Heart right ventricle (tissue), 16 donors: ENCODE results near the gene SORL1. TPM values are rescaled to one million over a fixed set of nuclear protein-coding genes. Genes with fewer than 3 reads are reported as not detected.

Experiments used
- ATAC-seq, 8 donors: fragments of 200-7000 bp; cut with Tn5 transposase; one replicate each; pipeline ENCODE4 v1.9.1; 2020; ENCODE audit warnings: mild to moderate bottlenecking in 8 of 8, moderate library complexity in 8 of 8, moderate number of reproducible peaks in 1 of 8
- DNase-seq, 2 donors: peaks; one replicate each; pipeline ENCODE4 v3.0.0-alpha.2; 2020
- H3K27ac ChIP-seq, 10 donors: fragments of 200-600 bp; sonication (generic) in 2 of 10; one replicate each; pipeline versions ENCODE4 v1.5.0 to v1.8.0; 2020 to 2022; ENCODE audit warnings: mild to moderate bottlenecking in 3 of 10
- H3K27me3 ChIP-seq, 7 donors: fragments of 200-600 bp; one replicate each; pipeline ENCODE4 v1.8.0; 2021 to 2022; ENCODE audit warnings: mild to moderate bottlenecking in 2 of 7
- H3K36me3 ChIP-seq, 9 donors: fragments of 200-600 bp; sonication (generic) in 1 of 9; one replicate each; pipeline versions ENCODE4 v1.5.0 to v1.8.0; 2020 to 2022; ENCODE audit warnings: mild to moderate bottlenecking in 2 of 9
- H3K4me1 ChIP-seq, 9 donors: fragments of 200-600 bp; sonication (generic) in 1 of 9; one replicate each; pipeline versions ENCODE4 v1.5.0 to v1.8.0; 2020 to 2022; ENCODE audit warnings: mild to moderate bottlenecking in 4 of 9
- H3K4me3 ChIP-seq, 10 donors: fragments of 200-600 bp; sonication (generic) in 2 of 10; one replicate each; pipeline versions ENCODE4 v1.5.0 to v1.8.0; 2020 to 2022; ENCODE audit warnings: mild to moderate bottlenecking in 7 of 10, moderate library complexity in 2 of 10
- H3K9me3 ChIP-seq, 11 donors: fragments of 200-600 bp in 10 of 11; sonication (generic) in 2 of 11; one replicate each; pipeline versions ENCODE4 v1.5.0 to v1.8.0; 2013 to 2022; ENCODE audit warnings: mild to moderate bottlenecking in 2 of 11, control low read depth in 1 of 11, moderate library complexity in 1 of 11
- CTCF ChIP-seq, 9 donors: fragments of 200-600 bp; sonication (generic) in 2 of 9; IDR thresholded peaks; one replicate each; pipeline versions ENCODE4 v1.5.0 to v1.8.0; 2021 to 2022; ENCODE audit warnings: antibody characterized with exemption in 9 of 9, mild to moderate bottlenecking in 5 of 9, moderate library complexity in 1 of 9
- WGBS, 2 donors: extraction: QIAGEN DNeasy Blood & Tissue Kit; methylation state at CpG; one replicate each; pipeline ENCODE4 v1.1.7; 2013; ENCODE audit warnings: inconsistent platforms in 1 of 2; 5-methylcytosine and 5-hydroxymethylcytosine counted together
- intact Hi-C, 10 donors: fragments of 100-400 bp; cut with DNase I; formaldehyde crosslinking; loops; one replicate each; pipeline versions ENCODE4 v1.11.1 to v1.14.2; 2022
- polyA plus RNA-seq, 2 donors: library from polyadenylated mRNA; stranded (reverse); fragments of 200-250 nt; gene quantifications; one replicate each; pipeline ENCODE4 v1.2.3, GENCODE V29; 2013
- total RNA-seq, 10 donors: library from RNA; stranded (reverse); fragmentation: NEBNext Ultra II Directional in 3 of 10; extraction: Animal tissue kit (Norgen Biotek cat#: 25700) in 3 of 10; gene quantifications; one replicate each; pipeline versions ENCODE4 v1.2.1 to v1.2.4, GENCODE V29; 2021 to 2023
- donor health status: Arrhythmogenic right ventricular cardiomyopathy.
- donor health status: ischemic (EF 13 %, LVEDD 7.1; RV severe dilation, severe dysfunction).
- donor health status: healthy with polysubstance abuse.
- donor health status: DM: no; HTN: yes; CAD: no.
- donor health status: DM: no; HTN: no; CAD: no.
- donor health status: ischemic (EF 25% LVEDD 6.9; RV normal size, moderate dysfunction).
- donor health status: ischemic (EF 25% LVEDD 5.7; RV mildly dilated, moderate dysfunction).
- donor health status: healthy.
- donor health status: DM: yes; HTN: yes; CAD: no.
- donor health status: Ischemic cardiomyopathy.
- donor health status: ischemic (EF 35%, LVEDD 5.7; RV mildly dilated, moderate dysfunction).
- donor health status: nonischemic (EF 11% LVEDD 7.7; RV severe dilation, severe dysfunction).
- donor health status: DM: yes; HTN: yes; CAD: no.
- donor health status: PGD.
- donor health status: ischemic (EF 29% LVEDD 5.4; RV normal size, mild dysfunction).
- donor health status: nonischemic (EF 23%, LVEDD 6.1; RV moderate dilation, normal function).

The SORL1 gene
- total and polyA plus RNA-seq, 12 donors, result 0.26 to 15.1 (median 8.7) TPM

DNA sequence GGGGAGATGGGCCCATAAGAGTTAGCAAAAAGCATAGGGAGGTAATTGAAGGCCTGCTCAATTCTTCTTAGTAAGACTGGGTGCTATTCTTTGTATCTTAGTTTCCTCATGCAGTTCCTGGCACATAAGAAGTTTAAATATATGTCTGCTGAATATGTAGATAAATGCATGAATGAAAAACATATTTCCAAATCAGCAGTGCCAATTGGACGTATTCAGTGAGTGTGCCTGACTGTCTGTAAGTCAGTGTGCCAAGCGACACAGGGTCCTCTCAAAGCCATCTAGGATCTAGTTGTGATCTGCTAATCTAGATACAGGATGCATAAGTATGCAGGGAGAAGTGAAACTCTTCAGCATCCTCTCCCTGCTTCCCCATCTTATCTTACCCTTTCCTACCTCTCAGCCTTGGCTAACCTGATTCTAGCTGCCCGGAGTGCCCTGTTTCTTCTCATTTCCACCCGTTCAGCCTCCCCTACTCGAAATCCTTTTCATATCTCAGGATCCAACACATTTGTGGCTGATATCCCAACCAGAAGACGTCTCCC, 91.8 kb downstream of the SORL1 start:
- ATAC-seq (no peak), DNase-seq (no peak)
- Histone ChIP-seq H3K4me3 (no peak overlapping the region), H3K9me3 (no peaks in the 10 kb centered on the region), H3K36me3 (peaks cover 0 to 59% (median 0%) of the 10 kb centered on the region in 9 donors), H3K4me1 (no peaks in the 10 kb centered on the region), H3K27me3 (no peaks in the 10 kb centered on the region), H3K27ac (no peak overlapping the region)
- WGBS, 2 donors, result 82 to 86% methylated on average over 6 of the region's 6 CpGs
- TF ChIP-seq CTCF (IDR thresholded peaks at IDR 0.05), result no peak
- intact Hi-C loops, result no loop called here

DNA sequence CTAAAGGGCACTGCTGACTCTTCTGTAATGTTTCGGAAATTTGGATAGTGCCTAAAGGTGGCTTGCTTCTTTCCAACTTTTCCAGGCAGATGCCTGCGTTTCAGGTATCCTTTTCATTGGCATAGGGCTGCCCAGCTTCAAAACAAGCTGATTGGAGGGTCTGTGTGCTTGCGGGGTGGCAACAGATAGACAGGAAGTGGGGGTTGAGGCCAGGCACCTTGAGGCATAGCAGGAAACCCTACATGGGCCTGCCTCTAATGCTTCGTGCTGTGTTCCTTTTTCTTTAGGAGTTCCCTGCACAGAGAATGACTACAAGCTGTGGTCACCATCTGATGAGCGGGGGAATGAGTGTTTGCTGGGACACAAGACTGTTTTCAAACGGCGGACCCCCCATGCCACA, 92.8 kb downstream of the SORL1 start:
- WGBS, 2 donors, result 91 to 93% methylated on average over 7 of the region's 7 CpGs
- no peak for TF ChIP-seq CTCF (IDR thresholded peaks at IDR 0.05)
- Histone ChIP-seq H3K4me3 (no peak overlapping the region), H3K9me3 (no peaks in the 10 kb centered on the region), H3K27ac (no peak overlapping the region), H3K27me3 (no peaks in the 10 kb centered on the region), H3K4me1 (no peaks in the 10 kb centered on the region), H3K36me3 (peaks cover 0 to 60% (median 0%) of the 10 kb centered on the region in 9 donors)
- ATAC-seq (no peak), DNase-seq (no peak)
- intact Hi-C loops, result no loop called here

DNA sequence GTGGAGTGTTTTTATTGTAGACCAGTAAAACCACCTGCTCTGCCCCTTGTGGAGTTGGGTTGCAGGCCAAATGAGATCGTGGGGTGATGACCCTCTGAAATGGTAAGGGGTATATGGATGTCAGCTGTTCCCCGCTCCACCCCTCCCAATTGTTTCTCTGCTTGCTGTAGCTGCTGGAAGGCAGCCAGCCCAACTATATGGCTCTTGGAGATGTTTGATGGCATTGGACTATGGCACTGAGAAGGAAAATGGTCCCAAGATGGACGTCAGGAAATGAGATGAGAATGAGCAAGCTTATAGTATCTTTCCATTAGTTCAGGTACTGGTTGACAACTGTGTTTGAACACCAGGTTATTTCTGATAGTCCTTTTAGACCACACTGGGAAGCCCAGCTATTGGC, 95.5 kb downstream of the SORL1 start:
- Histone ChIP-seq H3K9me3 (no peaks in the 10 kb centered on the region), H3K27ac (no peak overlapping the region), H3K4me3 (no peak overlapping the region), H3K27me3 (no peaks in the 10 kb centered on the region), H3K36me3 (peaks cover 0 to 77% (median 0%) of the 10 kb centered on the region in 9 donors), H3K4me1 (no peaks in the 10 kb centered on the region)
- DNase-seq (no peak), ATAC-seq (no peak)
- 82 to 95% methylated on average over 3 of the region's 3 CpGs for WGBS, 2 donors
- intact Hi-C loops, result no loop called here
- no peak for TF ChIP-seq CTCF (IDR thresholded peaks at IDR 0.05)

GRCh38 chr11:121550247-121551030, 98.3 kb downstream of the SORL1 start:
- WGBS, 2 donors, result 81 to 86% methylated on average over 10 of the region's 10 CpGs
- ATAC-seq (no peak), DNase-seq (no peak)

More at GRCh38 chr11:121550247-121551030, 98.3 kb downstream of the SORL1 start:
- Histone ChIP-seq H3K36me3 (peaks cover 0 to 81% (median 0%) of the 10 kb centered on the region in 9 donors), H3K4me1 (no peaks in the 10 kb centered on the region), H3K27ac (peak overlapping the region in 1 of 10 donors; percentile 31), H3K4me3 (no peak overlapping the region), H3K9me3 (no peaks in the 10 kb centered on the region), H3K27me3 (no peaks in the 10 kb centered on the region)
- intact Hi-C loops, result no loop called here
- TF ChIP-seq CTCF (IDR thresholded peaks at IDR 0.05), result no peak
